H1 (cell line): ENCODE data around the gene MAML3. TPM values are rescaled to one million over a fixed set of nuclear protein-coding genes. Genes with fewer than 3 reads are reported as not detected.

Source experiments
- polyA plus RNA-seq, 7 experiments: library from polyadenylated mRNA; depleted of rRNA in 3 of 7; stranded (reverse) in 5 of 7; unstranded in 2 of 7; fragments of >200 nt in 5 of 7; fragments of 200-250 nt in 2 of 7; gene quantifications; 1 replicate in 5 of 7; 2 replicates in 1 of 7; 4 replicates in 1 of 7; pipeline versions ENCODE4 v1.2.1 to v1.2.3, GENCODE V29; 2011 to 2013; ENCODE audit warnings: missing spikeins in 2 of 7, mixed read lengths in 2 of 7
- total RNA-seq: library from RNA; stranded (reverse); fragmentation: NEBNext Ultra II Directional; extraction: Animal tissue kit (Norgen Biotek cat#: 25700); gene quantifications from 2 replicates; pipeline ENCODE4 v1.2.1, GENCODE V29; 2021
- TF ChIP-seq, protein P1 (sequence below): IDR thresholded peaks from 2 replicates; pipeline ENCODE4 v1.6.1; 2011; ENCODE audit warnings: low read length, improper control_type of control experiment

Gene MAML3
- total and polyA plus RNA-seq, 2 of the 8 experiments (the other 6 are each of a cell fraction or from before 2014, with no cell fraction given): 2.1 to 5.7 TPM

DNA sequence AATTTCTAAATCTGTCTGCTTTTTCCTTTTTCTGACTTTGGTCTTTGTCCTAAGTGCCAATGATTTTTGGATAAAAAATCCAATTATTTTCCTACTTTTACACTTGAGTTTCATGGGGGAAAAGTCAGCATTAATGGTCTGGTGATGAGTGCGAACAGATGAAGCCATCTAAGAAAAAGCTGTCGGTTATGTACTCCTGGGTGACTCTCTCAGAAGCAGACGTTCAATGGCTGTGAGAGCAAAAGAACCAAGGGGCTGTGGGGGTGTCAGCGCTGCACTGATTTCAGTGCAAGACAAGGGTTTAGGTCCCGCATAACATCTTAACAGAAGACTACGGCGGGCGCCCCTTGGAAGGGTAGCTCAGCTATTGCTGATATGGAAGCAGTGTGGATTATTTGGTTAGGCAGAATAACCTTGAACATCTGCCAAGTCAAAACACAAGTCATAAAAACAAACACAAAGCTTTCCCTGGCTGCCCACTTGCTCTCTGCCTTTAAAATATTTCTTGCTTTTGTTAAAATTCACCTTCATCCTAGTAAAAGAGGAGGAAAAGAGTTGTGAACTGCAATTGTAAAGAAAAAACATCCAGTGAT is 240.5 kb downstream of the MAML3 start (continued):
- TF ChIP-seq, protein P1, sequence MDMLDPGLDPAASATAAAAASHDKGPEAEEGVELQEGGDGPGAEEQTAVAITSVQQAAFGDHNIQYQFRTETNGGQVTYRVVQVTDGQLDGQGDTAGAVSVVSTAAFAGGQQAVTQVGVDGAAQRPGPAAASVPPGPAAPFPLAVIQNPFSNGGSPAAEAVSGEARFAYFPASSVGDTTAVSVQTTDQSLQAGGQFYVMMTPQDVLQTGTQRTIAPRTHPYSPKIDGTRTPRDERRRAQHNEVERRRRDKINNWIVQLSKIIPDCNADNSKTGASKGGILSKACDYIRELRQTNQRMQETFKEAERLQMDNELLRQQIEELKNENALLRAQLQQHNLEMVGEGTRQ: no peak
